GM12892 (cell line): Measurements from ENCODE around the gene RBP5.

Experiments
- POLR2A ChIP-seq: IDR thresholded peaks from 2 replicates; pipeline ENCODE4 v1.6.1; 2011; ENCODE audit warnings: low read depth, low read length, control low read depth
- POLR2AphosphoS5 ChIP-seq: IDR thresholded peaks from 2 replicates; pipeline ENCODE4 v1.6.1; 2011; ENCODE audit warnings: low read depth, low read length, control low read depth
- TAF1 ChIP-seq: IDR thresholded peaks from 2 replicates; pipeline ENCODE4 v1.6.1; 2011; ENCODE audit warnings: low read depth, mild to moderate bottlenecking, control low read depth, low read length, borderline replicate concordance

GRCh38 chr12:7110661-7111060 lies 18.0 kb downstream of the RBP5 start:
- TF ChIP-seq POLR2A (no peak), TAF1 (no peak), POLR2AphosphoS5 (no peak)
